NB4 (cell line): Measurements from ENCODE around the gene SLC25A47.

ENCODE experiments used
- CTCF ChIP-seq: IDR thresholded peaks from one replicate; pipeline ENCODE4 v1.5.1; 2012; ENCODE audit warnings: low read depth, low read length
- POLR2A ChIP-seq: IDR thresholded peaks from 2 replicates; pipeline ENCODE4 v1.6.1; 2011; ENCODE audit warnings: mild to moderate bottlenecking; ENCODE audit not compliant: insufficient read length; ENCODE audit errors: extremely low read depth

GRCh38 chr14:100327128-100327527 lies 4.0 kb downstream of the SLC25A47 start:
- no peak for TF ChIP-seq CTCF
- no peak for TF ChIP-seq POLR2A
